T-helper 22 cell (primary cell): ENCODE data around the gene FOXD3.

ENCODE experiments used
- DNase-seq: peaks from one replicate; pipeline ENCODE4 v3.0.0-alpha.2; 2020; ENCODE audit warnings: low read depth

The FOXD3 gene

GRCh38 chr1:63362073-63362472 is 39.7 kb downstream of the FOXD3 start:
- DNase-seq = no peak

GRCh38 chr1:63362578-63362977 is 40.2 kb downstream of the FOXD3 start:
- no peak for DNase-seq

GRCh38 chr1:63363014-63363413 is 40.6 kb downstream of the FOXD3 start:
- no peak for DNase-seq

- DNase-seq = no peak
These were observed 44.5 kb downstream of the FOXD3 start for GRCh38 chr1:63366908-63367214.

GRCh38 chr1:63367215-63368103 is 45.1 kb downstream of the FOXD3 start, which contains the start of gene ALG6:
Gene ALG6 (plus strand): TSS chr1:63367627. CDS start chr1:63370978, 3,351 bp downstream.
- peak; percentile 74 for DNase-seq

GRCh38 chr1:63368131-63368530 is 45.8 kb downstream of the FOXD3 start:
- DNase-seq = no peak
